KMS-11 (cell line): ENCODE data around the gene HPGDS.
"Not testable (repeated sequence)": the region's sequence is repeated elsewhere in the genome, so short reads cannot be mapped to it uniquely, and the experiment has no call there.

Experiments used
- H2AFZ ChIP-seq: fragments of 200-600 bp; sonication (generic); 2 replicates; pipeline ENCODE4 v1.6.1; 2016; ENCODE audit warnings: antibody characterized with exemption, mixed run types, low read depth
- H3K27ac ChIP-seq: fragments of 200-600 bp; sonication (generic); 2 replicates; pipeline ENCODE4 v1.6.1; 2016; ENCODE audit warnings: mild to moderate bottlenecking, mixed run types
- H3K27me3 ChIP-seq: fragments of 200-600 bp; sonication (generic); 2 replicates; pipeline ENCODE4 v1.6.1; 2017; ENCODE audit warnings: mild to moderate bottlenecking, low read depth, mixed run types, moderate library complexity; ENCODE audit not compliant: insufficient read depth
- H3K36me3 ChIP-seq: fragments of 200-600 bp; sonication (generic); 2 replicates; pipeline ENCODE4 v1.6.1; 2017; ENCODE audit warnings: mild to moderate bottlenecking, mixed run types; ENCODE audit not compliant: insufficient read depth
- H3K4me1 ChIP-seq: fragments of 200-600 bp; sonication (generic); 2 replicates; pipeline ENCODE4 v1.6.1; 2016; ENCODE audit warnings: mild to moderate bottlenecking, low read depth, mixed run types; ENCODE audit not compliant: poor library complexity, severe bottlenecking
- H3K4me2 ChIP-seq: fragments of 200-600 bp; sonication (generic); 2 replicates; pipeline ENCODE4 v1.7.0; 2016; ENCODE audit warnings: mild to moderate bottlenecking, mixed run types
- H3K4me3 ChIP-seq: fragments of 200-600 bp; sonication (generic); IDR thresholded peaks from 2 replicates; pipeline ENCODE4 v1.6.1; 2017; ENCODE audit warnings: low read depth, low read length, mixed read lengths; ENCODE audit not compliant: insufficient read depth
- H3K79me2 ChIP-seq: fragments of 200-600 bp; sonication (generic); 2 replicates; pipeline ENCODE4 v1.6.1; 2016; ENCODE audit warnings: low read depth, mixed run types; ENCODE audit not compliant: insufficient read depth
- H3K9ac ChIP-seq: fragments of 200-600 bp; sonication (generic); 2 replicates; pipeline ENCODE4 v1.6.1; 2016; ENCODE audit warnings: mild to moderate bottlenecking, mixed run types
- H4K20me1 ChIP-seq: fragments of 200-600 bp; sonication (generic); 2 replicates; pipeline ENCODE4 v1.6.1; 2016; ENCODE audit warnings: mild to moderate bottlenecking, mixed run types; ENCODE audit not compliant: insufficient read depth
- TF ChIP-seq, protein P1 (sequence below): fragments of 200-600 bp; sonication (generic); conservative IDR thresholded peaks from 2 replicates; pipeline ENCODE4 v1.6.1; 2017; ENCODE audit warnings: low read depth, mild to moderate bottlenecking, antibody characterized with exemption, low read length, moderate library complexity, mixed read lengths

Gene HPGDS

DNA sequence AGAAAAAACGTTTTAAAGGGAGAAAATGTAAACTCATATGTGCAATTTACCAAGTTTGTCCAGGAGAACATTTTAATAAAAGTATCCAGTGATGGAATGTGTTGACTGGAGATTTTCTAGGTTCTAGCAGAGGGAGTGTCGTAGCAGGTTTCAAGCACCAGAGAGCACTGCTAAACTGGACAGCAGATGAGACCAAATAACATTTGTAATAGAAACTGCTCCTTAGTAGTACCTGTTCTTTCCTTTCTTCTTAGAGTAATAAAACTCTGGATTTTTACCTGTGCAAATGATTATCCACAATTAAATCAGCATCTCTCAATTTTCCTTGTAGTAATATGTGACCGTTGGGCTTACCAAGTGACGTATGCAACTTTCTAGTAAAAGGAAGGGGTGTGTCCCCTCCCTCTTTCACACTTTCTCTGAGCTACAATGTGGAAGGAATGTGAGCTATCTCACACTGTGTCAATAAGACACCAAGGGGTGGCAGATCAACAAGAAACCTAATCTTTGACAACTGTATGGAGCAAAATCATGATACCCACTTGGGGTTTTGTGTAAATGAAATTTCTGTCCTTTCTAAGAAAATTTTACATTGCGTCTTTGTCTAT lies 9.5 kb downstream of the HPGDS start:
- Histone ChIP-seq H3K4me1 (peaks cover 19% of the 10 kb centered on the region), H2AFZ (no peak overlapping the region), H3K27me3 (no peaks in the 10 kb centered on the region), H3K9ac (no peak overlapping the region), H3K36me3 (no peaks in the 10 kb centered on the region), H3K79me2 (no peaks in the 10 kb centered on the region), H3K4me3 (no peak overlapping the region), H3K4me2 (no peak overlapping the region), H4K20me1 (no peaks in the 10 kb centered on the region), H3K27ac (no peak overlapping the region)
- TF ChIP-seq, protein P1, sequence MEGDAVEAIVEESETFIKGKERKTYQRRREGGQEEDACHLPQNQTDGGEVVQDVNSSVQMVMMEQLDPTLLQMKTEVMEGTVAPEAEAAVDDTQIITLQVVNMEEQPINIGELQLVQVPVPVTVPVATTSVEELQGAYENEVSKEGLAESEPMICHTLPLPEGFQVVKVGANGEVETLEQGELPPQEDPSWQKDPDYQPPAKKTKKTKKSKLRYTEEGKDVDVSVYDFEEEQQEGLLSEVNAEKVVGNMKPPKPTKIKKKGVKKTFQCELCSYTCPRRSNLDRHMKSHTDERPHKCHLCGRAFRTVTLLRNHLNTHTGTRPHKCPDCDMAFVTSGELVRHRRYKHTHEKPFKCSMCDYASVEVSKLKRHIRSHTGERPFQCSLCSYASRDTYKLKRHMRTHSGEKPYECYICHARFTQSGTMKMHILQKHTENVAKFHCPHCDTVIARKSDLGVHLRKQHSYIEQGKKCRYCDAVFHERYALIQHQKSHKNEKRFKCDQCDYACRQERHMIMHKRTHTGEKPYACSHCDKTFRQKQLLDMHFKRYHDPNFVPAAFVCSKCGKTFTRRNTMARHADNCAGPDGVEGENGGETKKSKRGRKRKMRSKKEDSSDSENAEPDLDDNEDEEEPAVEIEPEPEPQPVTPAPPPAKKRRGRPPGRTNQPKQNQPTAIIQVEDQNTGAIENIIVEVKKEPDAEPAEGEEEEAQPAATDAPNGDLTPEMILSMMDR, result no peak

- Histone ChIP-seq H3K9ac (no peak overlapping the region), H3K79me2 (no peaks in the 10 kb centered on the region), H3K36me3 (no peaks in the 10 kb centered on the region), H3K27ac (no peak overlapping the region), H3K4me3 (no peak overlapping the region), H2AFZ (no peak overlapping the region), H4K20me1 (no peaks in the 10 kb centered on the region), H3K4me1 (no peaks in the 10 kb centered on the region), H3K4me2 (no peak overlapping the region), H3K27me3 (no peaks in the 10 kb centered on the region)
- TF ChIP-seq, protein P1, result no peak
Measured at GRCh38 chr4:94329933-94330332, 12.7 kb downstream of the HPGDS start.

GRCh38 chr4:94325835-94326234 lies 16.8 kb downstream of the HPGDS start:
- H3K36me3 ChIP-seq, result no peaks in the 10 kb centered on the region
- H3K79me2 ChIP-seq, result no peaks in the 10 kb centered on the region
- no peak overlapping the region for H3K9ac ChIP-seq
- no peak overlapping the region for H3K4me2 ChIP-seq
- no peaks in the 10 kb centered on the region for H3K4me1 ChIP-seq
- no peak overlapping the region for H3K4me3 ChIP-seq
- H3K27me3 ChIP-seq, result no peaks in the 10 kb centered on the region
- TF ChIP-seq, protein P1, result no peak
- H2AFZ ChIP-seq, result no peak overlapping the region
- H4K20me1 ChIP-seq, result no peaks in the 10 kb centered on the region
- H3K27ac ChIP-seq, result no peak overlapping the region

GRCh38 chr4:94319927-94320326 lies 22.7 kb downstream of the HPGDS start:
- not testable (repeated sequence) for H3K4me3 ChIP-seq, H4K20me1 ChIP-seq, H3K79me2 ChIP-seq, H2AFZ ChIP-seq, H3K27ac ChIP-seq, H3K9ac ChIP-seq, H3K4me1 ChIP-seq, H3K36me3 ChIP-seq, H3K27me3 ChIP-seq, H3K4me2 ChIP-seq

DNA sequence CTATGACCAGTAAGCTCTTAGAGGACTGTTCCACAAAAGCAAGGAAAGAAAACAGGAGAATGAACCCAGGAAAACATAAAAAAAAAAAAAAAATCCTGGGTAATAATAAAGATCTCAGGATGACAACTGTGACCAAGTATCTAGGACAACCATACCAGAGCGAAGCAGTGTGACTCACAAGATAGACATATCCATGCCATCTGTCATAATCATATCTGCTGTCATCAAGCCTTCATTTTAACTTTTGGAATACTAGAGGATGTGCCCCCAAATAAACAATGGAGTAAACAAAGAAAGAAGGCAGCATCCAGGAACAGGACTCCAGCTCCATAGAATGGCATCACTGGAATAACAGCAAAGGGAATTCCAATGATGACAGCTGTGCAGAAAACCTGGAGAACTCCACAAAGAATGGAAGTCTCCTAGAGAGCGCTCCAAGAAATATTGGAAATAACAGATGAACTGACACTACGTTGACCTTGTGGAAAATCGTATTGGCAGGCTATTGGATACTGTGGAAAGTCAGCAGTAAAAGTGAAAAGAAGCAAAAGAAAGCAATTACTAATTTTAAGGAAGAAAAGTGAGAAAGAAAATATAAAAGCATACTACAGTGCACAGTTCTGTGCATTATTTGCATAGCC lies 35.3 kb downstream of the HPGDS start:
- Histone ChIP-seq H3K27ac (no peak overlapping the region), H4K20me1 (peaks cover 4% of the 10 kb centered on the region; the same call in 1 of the 2 replicates), H3K36me3 (no peaks in the 10 kb centered on the region), H3K27me3 (no peaks in the 10 kb centered on the region), H2AFZ (no peak overlapping the region), H3K4me1 (peaks cover 19% of the 10 kb centered on the region), H3K79me2 (no peaks in the 10 kb centered on the region), H3K4me2 (no peak overlapping the region), H3K9ac (no peak overlapping the region), H3K4me3 (no peak overlapping the region)
- TF ChIP-seq, protein P1, result no peak
